AG04450 (cell line): ENCODE measurements around the gene TUT4. TPM values are rescaled to one million over a fixed set of nuclear protein-coding genes. Genes with fewer than 3 reads are reported as not detected.

Experiments
- CTCF ChIA-PET: fragments of 300-600, 350-600 bp; formaldehyde crosslinking; extraction: SDS; loops from one replicate; lab custom pipeline; 2022; ENCODE audit warnings: antibody characterized with exemption, inconsistent platforms; lab: Charles Lee
- POLR2A ChIA-PET: fragments of 350-600 bp; formaldehyde crosslinking; extraction: SDS; loops from one replicate; lab custom pipeline; 2021; ENCODE audit warnings: antibody characterized with exemption, inconsistent platforms; lab: Yijun Ruan, JAX
- DNase-seq: peaks from one replicate; pipeline ENCODE4 v3.0.0-alpha.2; 2011; ENCODE audit warnings: low read depth, low spot score
- H3K27ac ChIP-seq: one replicate; pipeline ENCODE4 v1.5.1; 2012; ENCODE audit warnings: low read depth, low read length, control low read depth
- H3K27me3 ChIP-seq: one replicate; pipeline ENCODE4 v1.6.0; 2012; ENCODE audit warnings: low read length; ENCODE audit not compliant: control insufficient read depth, insufficient read depth
- H3K4me3 ChIP-seq: 2 replicates; pipeline ENCODE4 v1.5.1; 2011; ENCODE audit warnings: mild to moderate bottlenecking, low read depth, low read length, control low read depth
- H3K9me3 ChIP-seq: 2 replicates; pipeline ENCODE4 v1.5.1; 2012; ENCODE audit warnings: low read length; ENCODE audit not compliant: control insufficient read depth, insufficient read depth
- polyA plus RNA-seq: library from polyadenylated mRNA; depleted of rRNA; stranded (reverse); fragments of >200 nt; gene quantifications from 2 replicates; pipeline ENCODE4 v1.2.3, GENCODE V29; 2011
- TF ChIP-seq, protein P1 (sequence below): IDR thresholded peaks from 2 replicates; pipeline ENCODE4 v1.5.1; 2011; ENCODE audit warnings: low read depth, low read length, control low read depth, inconsistent platforms

TUT4 gene
- polyA plus RNA-seq, 1 experiment, result 30.0 TPM

DNA sequence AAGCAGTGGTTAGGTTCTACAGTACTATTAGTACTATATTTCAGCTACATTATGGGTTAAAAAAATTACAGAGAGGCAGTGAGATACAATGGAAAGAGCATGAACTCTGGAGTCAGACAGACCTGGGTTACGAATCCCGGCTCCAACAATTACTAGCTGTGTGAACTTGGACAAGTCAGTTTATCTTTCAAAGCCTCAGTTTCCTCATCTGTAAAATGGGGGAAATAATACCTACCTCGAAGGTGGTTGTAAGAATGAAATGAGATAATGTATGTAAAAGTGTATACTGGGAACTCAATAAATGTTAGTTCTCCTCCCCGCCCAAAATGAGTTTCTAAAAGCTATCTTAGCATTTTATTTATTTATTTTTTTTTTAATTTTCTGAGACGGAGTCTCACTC is 89.0 kb downstream of the TUT4 start:
- TF ChIP-seq, protein P1, sequence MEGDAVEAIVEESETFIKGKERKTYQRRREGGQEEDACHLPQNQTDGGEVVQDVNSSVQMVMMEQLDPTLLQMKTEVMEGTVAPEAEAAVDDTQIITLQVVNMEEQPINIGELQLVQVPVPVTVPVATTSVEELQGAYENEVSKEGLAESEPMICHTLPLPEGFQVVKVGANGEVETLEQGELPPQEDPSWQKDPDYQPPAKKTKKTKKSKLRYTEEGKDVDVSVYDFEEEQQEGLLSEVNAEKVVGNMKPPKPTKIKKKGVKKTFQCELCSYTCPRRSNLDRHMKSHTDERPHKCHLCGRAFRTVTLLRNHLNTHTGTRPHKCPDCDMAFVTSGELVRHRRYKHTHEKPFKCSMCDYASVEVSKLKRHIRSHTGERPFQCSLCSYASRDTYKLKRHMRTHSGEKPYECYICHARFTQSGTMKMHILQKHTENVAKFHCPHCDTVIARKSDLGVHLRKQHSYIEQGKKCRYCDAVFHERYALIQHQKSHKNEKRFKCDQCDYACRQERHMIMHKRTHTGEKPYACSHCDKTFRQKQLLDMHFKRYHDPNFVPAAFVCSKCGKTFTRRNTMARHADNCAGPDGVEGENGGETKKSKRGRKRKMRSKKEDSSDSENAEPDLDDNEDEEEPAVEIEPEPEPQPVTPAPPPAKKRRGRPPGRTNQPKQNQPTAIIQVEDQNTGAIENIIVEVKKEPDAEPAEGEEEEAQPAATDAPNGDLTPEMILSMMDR, result no peak
- CTCF ChIA-PET, result no interaction called here
- DNase-seq, result no peak

DNA sequence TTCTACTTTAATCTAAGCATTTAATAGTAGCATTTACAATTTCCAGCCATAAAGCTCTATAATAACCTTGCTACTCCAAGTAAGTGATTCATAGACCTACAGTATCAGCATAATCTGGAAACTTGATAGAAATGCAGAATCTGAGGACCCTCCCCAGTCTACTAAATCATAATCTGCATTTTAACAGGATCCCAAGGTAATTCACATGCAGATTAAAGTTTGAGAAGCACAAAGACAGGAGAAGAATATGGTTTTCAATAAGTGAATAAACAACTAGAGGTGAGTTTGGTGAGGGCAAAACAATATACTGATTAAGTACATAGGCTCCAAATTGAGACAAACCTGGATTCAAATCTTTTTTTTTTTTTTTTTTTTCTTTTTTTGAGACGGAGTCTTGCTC is 91.1 kb downstream of the TUT4 start:
- ChIA-PET POLR2A (no interaction called here), CTCF (no interaction called here)
- Histone ChIP-seq H3K27me3 (no peaks in the 10 kb centered on the region), H3K4me3 (no peak overlapping the region), H3K27ac (no peak overlapping the region), H3K9me3 (no peaks in the 10 kb centered on the region)
- DNase-seq, result no peak
- TF ChIP-seq, protein P1, result no peak

More for the DNA sequence above, 89.0 kb downstream of the TUT4 start:
- Histone ChIP-seq H3K27ac (no peak overlapping the region), H3K9me3 (no peaks in the 10 kb centered on the region), H3K4me3 (no peak overlapping the region), H3K27me3 (no peaks in the 10 kb centered on the region)
- POLR2A ChIA-PET, result no interaction called here

DNA sequence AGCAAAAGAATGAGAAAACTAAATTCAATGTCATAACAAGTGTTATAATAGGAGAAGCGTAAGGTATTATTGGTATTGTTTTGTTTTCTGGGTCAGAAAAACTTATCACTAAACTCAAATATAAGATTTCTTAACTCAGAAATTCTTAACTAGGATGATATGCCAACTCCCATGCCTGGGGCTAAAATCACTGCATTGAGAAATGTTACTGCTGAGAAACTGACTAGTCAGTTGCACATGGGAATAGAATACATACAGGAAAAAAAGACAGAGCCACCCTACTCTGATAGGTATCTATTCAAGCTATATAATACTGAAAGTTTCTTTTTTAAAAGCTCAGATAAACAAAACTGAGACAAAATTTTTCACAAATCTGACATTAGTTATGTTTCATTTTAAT is 92.2 kb downstream of the TUT4 start:
- Histone ChIP-seq H3K27ac (no peak overlapping the region), H3K4me3 (no peak overlapping the region), H3K27me3 (no peaks in the 10 kb centered on the region), H3K9me3 (0 out of 2 replicates have a peak, but pooled peaks cover 3% of the 10 kb centered on the region)
- POLR2A ChIA-PET, result interaction anchor here (1.1 kb wide), 1 partner anchor 92 kb away, joined by 4 read pairs; the partner anchor contains the start of gene TUT4
- TF ChIP-seq, protein P1, result no peak
- DNase-seq, result no peak
- CTCF ChIA-PET, result interaction anchor here (1.2 kb wide), 1 partner anchor 11 kb away, joined by 3 read pairs; no protein-coding TSS in a partner anchor

DNA sequence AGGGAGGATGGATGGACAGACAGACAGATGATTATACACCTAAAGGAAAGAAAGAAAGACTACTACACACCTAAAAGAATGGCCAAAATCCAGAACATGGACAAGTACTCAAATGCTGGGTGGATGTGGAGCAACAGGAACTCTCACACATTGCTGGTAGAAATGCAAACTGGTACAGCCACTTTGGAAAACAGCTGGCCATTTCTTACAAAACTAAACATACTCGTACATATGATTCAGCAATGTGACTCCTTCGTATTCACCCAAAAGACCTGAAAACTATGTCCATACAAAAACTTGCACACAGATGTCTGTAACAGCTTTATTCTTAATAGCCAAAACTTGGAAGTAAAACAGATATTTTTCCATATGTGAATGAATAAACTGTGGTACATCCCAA is 97.2 kb downstream of the TUT4 start:
- CTCF ChIA-PET, result no interaction called here
- Histone ChIP-seq H3K4me3 (no peak overlapping the region), H3K27me3 (no peaks in the 10 kb centered on the region), H3K27ac (no peak overlapping the region), H3K9me3 (0 out of 2 replicates have a peak, but pooled peaks cover 3% of the 10 kb centered on the region)
- DNase-seq, result no peak
- TF ChIP-seq, protein P1, result no peak
- POLR2A ChIA-PET, result no interaction called here

DNA sequence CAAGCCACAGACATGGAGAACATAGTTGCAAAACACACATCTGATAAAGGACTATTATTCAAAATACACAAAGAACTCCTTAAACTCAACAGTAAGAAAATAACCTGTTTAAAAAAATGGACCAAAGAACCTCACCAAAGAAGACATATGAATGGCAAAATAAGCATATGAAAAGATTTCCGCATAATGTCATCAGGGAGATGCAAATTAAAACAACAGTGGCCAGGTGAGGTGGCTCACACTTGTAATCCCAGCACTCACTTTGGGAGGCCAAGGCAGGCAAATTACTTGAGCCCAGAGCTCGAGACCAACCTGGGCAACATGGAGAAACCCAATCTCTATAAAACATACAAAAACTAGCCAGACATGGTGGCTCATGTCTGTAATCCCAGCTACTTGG is 98.1 kb downstream of the TUT4 start:
- ChIA-PET CTCF (no interaction called here), POLR2A (no interaction called here)
- no peak for DNase-seq
- Histone ChIP-seq H3K27me3 (no peaks in the 10 kb centered on the region), H3K27ac (no peak overlapping the region), H3K9me3 (0 out of 2 replicates have a peak, but pooled peaks cover 3% of the 10 kb centered on the region), H3K4me3 (no peak overlapping the region)
- TF ChIP-seq, protein P1, result no peak
